Sigmoid colon (tissue), 7 donors: ENCODE results near the gene RAB23. TPM values are rescaled to one million over a fixed set of nuclear protein-coding genes. Genes with fewer than 3 reads are reported as not detected.

ENCODE experiments used
- DNase-seq: peaks from one replicate; pipeline ENCODE4 v3.0.0-alpha.2; 2019
- H3K27ac ChIP-seq, 4 donors: fragments of 200-600 bp; sonication (generic); one replicate each; pipeline ENCODE4 v1.5.1; 2016 to 2019; ENCODE audit warnings: mild to moderate bottlenecking in 1 of 4
- H3K27me3 ChIP-seq, 3 donors: fragments of 200-600 bp; sonication (generic); one replicate each; pipeline ENCODE4 v1.5.1; 2019; ENCODE audit warnings: mild to moderate bottlenecking in 1 of 3
- H3K36me3 ChIP-seq, 4 donors: fragments of 200-600 bp; sonication (generic); one replicate each; pipeline ENCODE4 v1.5.1; 2016 to 2019
- H3K4me1 ChIP-seq, 4 donors: fragments of 200-600 bp; sonication (generic); one replicate each; pipeline ENCODE4 v1.5.1; 2017 to 2019
- H3K4me3 ChIP-seq, 4 donors: fragments of 200-600 bp; sonication (generic); one replicate each; pipeline ENCODE4 v1.5.1; 2017 to 2019; ENCODE audit warnings: mild to moderate bottlenecking in 2 of 4, moderate library complexity in 1 of 4
- H3K9me3 ChIP-seq, 4 donors: fragments of 200-600 bp in 3 of 4; sonication (generic) in 3 of 4; one replicate each; pipeline versions ENCODE4 v1.5.1 to v1.6.1; 2013 to 2019
- EP300 ChIP-seq, 4 donors: sonication (generic); formaldehyde crosslinking; IDR thresholded peaks; one replicate each; pipeline ENCODE4 v1.6.1; 2017; ENCODE audit warnings: antibody characterized with exemption in 4 of 4
- POLR2A ChIP-seq, 2 donors: fragments of 450-650 bp; IDR thresholded peaks; one replicate each; pipeline ENCODE4 v1.6.1; 2016; ENCODE audit warnings: antibody characterized with exemption in 2 of 2, mild to moderate bottlenecking in 2 of 2, moderate library complexity in 2 of 2
- POLR2AphosphoS5 ChIP-seq, 4 donors: sonication (generic); formaldehyde crosslinking; IDR thresholded peaks; one replicate each; pipeline ENCODE4 v1.6.1; 2017; ENCODE audit warnings: antibody characterized with exemption in 4 of 4
- WGBS, 2 donors: extraction: QIAGEN DNeasy Blood & Tissue Kit; methylation state at CpG; one replicate each; pipeline ENCODE4 v1.1.7; 2013; 5-methylcytosine and 5-hydroxymethylcytosine counted together
- intact Hi-C: fragments of 100-400 bp; cut with DNase I; formaldehyde crosslinking; loops from one replicate; pipeline ENCODE4 v1.15.1; 2023
- polyA plus RNA-seq, 3 donors: library from polyadenylated mRNA; stranded (reverse); fragments of 200-250 nt; gene quantifications; one replicate each; pipeline ENCODE4 v1.2.3, GENCODE V29; 2013
- total RNA-seq, 4 donors: library from RNA; depleted of rRNA; stranded (reverse); fragments of >200 nt; gene quantifications; one replicate each; pipeline ENCODE4 v1.1.0, GENCODE V29; 2016
- TF ChIP-seq, protein P1 (sequence below), 4 experiments: fragments of 450-650 bp in 3 of 4; fragments of 200-600 bp in 1 of 4; IDR thresholded peaks; one replicate each; pipeline ENCODE4 v1.5.1; 2016 to 2019; ENCODE audit warnings: antibody characterized with exemption in 4 of 4, mild to moderate bottlenecking in 3 of 4, moderate library complexity in 2 of 4
- donor health status: healthy with polysubstance abuse.
- donor health status: Bipolar disorder and iron deficiency.
- donor health status: healthy.

Gene RAB23
- 100 to 1,000 TPM; 115 to 188 (median 167) TPM for total RNA-seq
- 10 to 100 TPM in 1 of 3 donors, 1 to 10 TPM in 2; 3.5 to 10.1 (median 7.8) TPM for polyA plus RNA-seq

DNA sequence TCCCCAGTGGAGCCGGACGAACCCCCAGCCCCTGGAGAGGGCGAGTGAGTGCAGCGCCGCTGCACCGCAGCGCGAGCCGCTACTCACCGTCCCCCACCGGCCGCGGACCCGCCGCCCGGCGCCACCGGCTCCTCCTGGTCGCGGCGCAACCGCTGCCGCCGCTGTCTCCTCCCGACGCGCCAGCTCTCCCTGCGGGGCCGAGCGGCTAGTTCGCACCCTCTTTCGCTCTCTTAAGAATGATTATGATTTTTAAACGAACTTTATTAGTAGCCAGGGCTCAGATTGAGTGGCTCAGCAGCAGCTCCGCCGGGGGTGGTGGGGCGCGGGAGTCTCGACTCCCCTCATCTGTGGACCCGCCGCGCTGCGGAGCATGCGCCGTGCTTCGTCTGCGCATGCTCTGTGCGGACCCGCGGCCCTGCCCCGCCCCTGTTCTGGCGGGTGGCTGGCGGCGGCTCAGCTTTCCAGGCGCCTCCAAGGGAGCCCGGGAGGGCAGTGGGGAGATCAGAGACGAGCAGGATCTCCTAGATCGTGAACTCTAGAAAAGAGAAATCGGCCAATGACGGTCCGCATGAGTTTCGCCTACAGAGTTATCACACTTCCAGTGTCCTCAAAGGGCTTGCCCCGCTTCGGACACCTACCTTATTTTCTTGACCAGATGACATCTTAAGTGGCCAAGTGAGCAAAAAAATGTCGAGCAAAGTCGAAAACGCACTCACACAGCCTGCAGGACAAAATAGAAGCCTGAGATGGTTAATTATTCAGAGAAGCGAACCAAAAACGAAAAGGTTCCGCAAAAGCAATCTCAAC, at the start of gene RAB23:
RAB23 (minus strand) TSS at position 372 of the 807 bp plus-strand sequence. CDS start 11,927 bp downstream, outside the sequence.
- WGBS, 2 donors: 0 to 1% methylated on average over 69 of the region's 69 CpGs
- no peaks in the 10 kb centered on the region for H3K36me3 ChIP-seq
- no peaks in the 10 kb centered on the region for H3K9me3 ChIP-seq
- TF ChIP-seq, protein P1, sequence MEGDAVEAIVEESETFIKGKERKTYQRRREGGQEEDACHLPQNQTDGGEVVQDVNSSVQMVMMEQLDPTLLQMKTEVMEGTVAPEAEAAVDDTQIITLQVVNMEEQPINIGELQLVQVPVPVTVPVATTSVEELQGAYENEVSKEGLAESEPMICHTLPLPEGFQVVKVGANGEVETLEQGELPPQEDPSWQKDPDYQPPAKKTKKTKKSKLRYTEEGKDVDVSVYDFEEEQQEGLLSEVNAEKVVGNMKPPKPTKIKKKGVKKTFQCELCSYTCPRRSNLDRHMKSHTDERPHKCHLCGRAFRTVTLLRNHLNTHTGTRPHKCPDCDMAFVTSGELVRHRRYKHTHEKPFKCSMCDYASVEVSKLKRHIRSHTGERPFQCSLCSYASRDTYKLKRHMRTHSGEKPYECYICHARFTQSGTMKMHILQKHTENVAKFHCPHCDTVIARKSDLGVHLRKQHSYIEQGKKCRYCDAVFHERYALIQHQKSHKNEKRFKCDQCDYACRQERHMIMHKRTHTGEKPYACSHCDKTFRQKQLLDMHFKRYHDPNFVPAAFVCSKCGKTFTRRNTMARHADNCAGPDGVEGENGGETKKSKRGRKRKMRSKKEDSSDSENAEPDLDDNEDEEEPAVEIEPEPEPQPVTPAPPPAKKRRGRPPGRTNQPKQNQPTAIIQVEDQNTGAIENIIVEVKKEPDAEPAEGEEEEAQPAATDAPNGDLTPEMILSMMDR (IDR thresholded peaks at IDR 0.05): no peak
- TF ChIP-seq EP300 (IDR thresholded peaks at IDR 0.05) (no peak), POLR2A (IDR thresholded peaks at IDR 0.05) (peak; percentile 92 to 98), POLR2AphosphoS5 (IDR thresholded peaks at IDR 0.05) (peak; percentile 99)
- no peaks in the 10 kb centered on the region for H3K27me3 ChIP-seq
- intact Hi-C loops: loop anchor here (2.0 kb wide), 3 partner anchors 31 to 91 kb away; partner anchors contain the start of gene BAG2
- peak within 1 kb of the TSS; percentile 94 to 100 (median 96) for H3K27ac ChIP-seq
- H3K4me3 ChIP-seq: peak within 1 kb of the TSS; percentile 87 to 97 (median 90)
- peaks cover 0 to 74% (median 31%) of the 10 kb centered on the region in 4 donors for H3K4me1 ChIP-seq
- peak; percentile 94 for DNase-seq

DNA sequence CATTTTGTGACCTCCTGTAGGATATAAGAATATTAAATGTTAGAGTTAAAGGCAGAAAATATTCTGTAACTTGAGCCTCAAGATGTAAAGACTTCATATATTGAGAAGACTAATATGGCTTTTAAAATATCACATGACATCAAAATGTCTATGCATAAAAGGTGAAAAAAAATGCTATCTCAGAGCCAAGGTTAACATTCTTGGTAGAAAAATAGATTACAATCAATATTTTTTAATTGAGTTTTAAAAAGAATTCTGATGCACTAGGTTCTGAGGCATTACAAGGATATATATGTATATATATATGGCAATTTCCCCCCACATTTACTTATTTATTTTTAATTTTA, 46.2 kb upstream of the RAB23 start:
- peaks cover 0 to 51% (median 36%) of the 10 kb centered on the region in 4 donors for H3K4me1 ChIP-seq
- intact Hi-C loops: no loop called here
- no peak for DNase-seq
- TF ChIP-seq POLR2A (IDR thresholded peaks at IDR 0.05) (no peak), EP300 (IDR thresholded peaks at IDR 0.05) (no peak), POLR2AphosphoS5 (IDR thresholded peaks at IDR 0.05) (no peak)
- TF ChIP-seq, protein P1 (IDR thresholded peaks at IDR 0.05): no peak
- H3K27me3 ChIP-seq: no peaks in the 10 kb centered on the region
- H3K9me3 ChIP-seq: no peaks in the 10 kb centered on the region
- H3K4me3 ChIP-seq: no peak overlapping the region
- H3K36me3 ChIP-seq: no peaks in the 10 kb centered on the region
- H3K27ac ChIP-seq: peak overlapping the region; percentile 48 to 95 (median 78)

DNA sequence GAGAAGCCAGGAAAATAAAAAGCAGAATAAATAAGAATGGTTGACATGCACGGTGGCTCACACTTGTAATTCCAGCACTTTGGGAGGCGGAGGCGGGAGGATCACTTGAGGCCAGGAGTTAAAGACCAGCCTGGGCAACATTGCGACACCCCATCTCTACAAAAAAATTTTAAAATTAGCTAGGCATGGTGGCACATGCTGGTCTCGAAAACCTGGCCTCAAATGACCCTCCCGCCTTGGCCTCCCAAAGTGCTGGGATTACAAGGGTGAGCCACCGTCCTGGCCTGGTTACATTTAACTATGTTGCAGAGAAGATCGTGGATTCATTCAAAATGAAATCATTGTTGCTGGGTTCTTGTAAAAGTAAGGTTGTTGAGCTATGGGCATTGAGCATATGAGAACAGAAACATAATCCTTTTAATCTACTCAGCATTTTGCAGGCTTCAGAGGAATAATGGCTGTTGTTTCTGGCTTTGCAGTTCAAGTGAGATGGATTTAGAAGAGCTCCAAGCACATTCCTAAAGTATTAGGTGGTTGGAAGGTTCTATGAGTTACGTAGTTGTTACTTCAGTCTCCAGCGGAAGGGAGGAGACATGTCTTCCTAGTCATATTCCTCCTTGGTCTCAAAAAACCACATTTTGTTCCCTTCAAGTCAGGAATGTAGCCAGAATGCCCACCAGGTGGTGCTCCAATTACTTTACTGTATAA, 45.6 kb upstream of the RAB23 start:
- peak; percentile 70 for DNase-seq
- Histone ChIP-seq H3K9me3 (no peaks in the 10 kb centered on the region), H3K27me3 (no peaks in the 10 kb centered on the region), H3K4me3 (no peak overlapping the region), H3K36me3 (no peaks in the 10 kb centered on the region), H3K4me1 (peaks cover 0 to 56% (median 41%) of the 10 kb centered on the region in 4 donors), H3K27ac (peak overlapping the region; percentile 48 to 95 (median 78))
- WGBS, 2 donors: 76 to 82% methylated on average over 10 of the region's 10 CpGs
- TF ChIP-seq POLR2AphosphoS5 (IDR thresholded peaks at IDR 0.05): peak in 3 of 4 donors; percentile 43 to 59 (median 50)
- TF ChIP-seq, protein P1 (IDR thresholded peaks at IDR 0.05): peak in 3 of 4 experiments; percentile 27 to 41 (median 28)
- no peak for TF ChIP-seq POLR2A (IDR thresholded peaks at IDR 0.05)
- peak in 2 of 4 donors; percentile 17 to 28 for TF ChIP-seq EP300 (IDR thresholded peaks at IDR 0.05)
- intact Hi-C loops: no loop called here

DNA sequence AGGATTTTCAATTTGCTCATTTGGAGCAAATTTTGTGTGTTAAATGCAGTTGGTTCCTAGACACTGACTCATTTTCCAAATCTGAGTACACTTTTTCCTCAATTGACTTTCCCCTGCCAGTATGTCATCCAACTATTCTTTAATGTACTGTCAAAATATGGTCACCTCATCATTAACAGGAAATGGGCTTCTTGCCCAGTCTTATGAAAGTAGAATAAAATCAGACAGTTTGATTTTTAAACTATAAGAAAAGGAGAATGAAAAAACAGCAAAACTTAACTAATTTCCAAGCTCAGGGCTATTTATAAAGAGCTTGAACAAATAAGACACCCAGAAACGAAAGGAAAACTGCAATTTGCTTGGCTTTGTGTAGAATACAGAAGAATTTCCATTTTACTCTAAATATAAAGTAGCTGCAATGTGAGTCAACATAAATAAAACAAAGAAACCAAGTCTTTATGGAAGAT, 43.7 kb upstream of the RAB23 start:
- intact Hi-C loops: no loop called here
- Histone ChIP-seq H3K36me3 (no peaks in the 10 kb centered on the region), H3K9me3 (no peaks in the 10 kb centered on the region), H3K27ac (peak overlapping the region; percentile 38 to 95 (median 90)), H3K4me3 (no peak overlapping the region), H3K27me3 (no peaks in the 10 kb centered on the region), H3K4me1 (peaks cover 0 to 75% (median 57%) of the 10 kb centered on the region in 4 donors)
- WGBS, 2 donors: 58 to 63% methylated on average over 1 of the region's 1 CpG
- no peak for DNase-seq
- TF ChIP-seq, protein P1 (IDR thresholded peaks at IDR 0.05): no peak
- TF ChIP-seq POLR2A (IDR thresholded peaks at IDR 0.05) (no peak), EP300 (IDR thresholded peaks at IDR 0.05) (no peak), POLR2AphosphoS5 (IDR thresholded peaks at IDR 0.05) (no peak)
